NCI-H82 treated with DMSO at 0.1 percent for 48 hours (cell line): Measurements from ENCODE around the gene FUT7.
A peak's percentile ranks its signal among the peaks of the same experiment; 100 is the strongest.
"Not testable (repeated sequence)": the region's sequence is repeated elsewhere in the genome, so short reads cannot be mapped to it uniquely, and the experiment has no call there.

Experiments used
- DNase-seq: peaks from one replicate; lab custom pipeline; 2025; ENCODE audit not compliant: unreplicated experiment; lab: John Stamatoyannopoulos, UW

FUT7 gene

DNA sequence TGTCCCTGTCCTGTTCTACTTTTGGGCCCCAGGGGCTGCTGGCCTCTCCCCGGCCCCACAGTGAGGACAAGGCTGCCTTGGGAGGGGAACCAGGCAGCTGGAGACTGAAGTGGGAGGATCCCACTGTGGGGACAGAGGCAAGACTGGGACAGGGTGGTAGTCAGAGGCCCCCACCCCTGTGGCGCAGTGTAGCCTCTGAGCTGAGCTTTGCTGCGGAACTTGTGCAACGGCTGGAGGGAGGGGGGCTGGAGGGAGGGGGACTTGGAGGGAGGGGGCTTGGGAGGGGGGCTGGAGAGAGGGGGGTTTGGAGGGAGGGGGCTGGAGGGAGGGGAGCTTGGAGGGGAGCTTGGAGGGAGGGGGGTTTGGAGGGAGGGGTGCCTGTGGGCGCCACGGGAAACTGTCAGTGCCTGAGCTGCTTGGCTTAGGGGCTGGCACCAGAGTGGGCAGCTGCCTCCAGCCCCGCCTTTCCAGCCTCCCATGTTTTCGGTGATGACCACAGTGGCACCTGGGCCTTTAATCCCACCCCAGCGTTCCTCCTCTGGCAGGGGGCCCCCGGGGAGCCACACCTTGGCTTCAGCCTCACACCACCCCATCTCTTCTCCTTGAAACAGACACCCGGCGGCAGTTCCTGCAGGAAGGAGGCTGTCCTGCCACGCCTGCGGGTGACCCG lies 2.3 kb upstream of the FUT7 start:
- DNase-seq, result no peak

DNA sequence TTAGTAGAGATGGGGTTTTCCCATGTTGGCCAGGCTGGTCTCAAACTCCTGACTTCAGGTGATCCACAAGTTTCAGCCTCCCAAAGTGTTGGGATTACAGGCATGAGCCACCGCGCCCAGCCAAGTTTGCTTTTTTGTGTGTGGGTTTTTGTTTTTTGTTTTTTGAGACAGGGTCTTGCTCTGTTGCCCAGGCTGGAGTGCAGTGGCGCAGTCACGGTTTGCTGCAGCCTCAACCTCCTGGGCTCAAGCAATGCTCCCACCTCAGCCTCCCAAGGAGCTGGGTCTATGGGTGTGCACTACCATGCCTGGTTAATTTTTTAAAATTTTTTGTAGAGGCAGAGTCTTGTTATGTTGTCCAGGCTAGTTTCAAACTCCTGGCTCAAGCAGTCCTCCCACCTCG lies 1.6 kb upstream of the FUT7 start:
- DNase-seq, result not testable (repeated sequence)

DNA sequence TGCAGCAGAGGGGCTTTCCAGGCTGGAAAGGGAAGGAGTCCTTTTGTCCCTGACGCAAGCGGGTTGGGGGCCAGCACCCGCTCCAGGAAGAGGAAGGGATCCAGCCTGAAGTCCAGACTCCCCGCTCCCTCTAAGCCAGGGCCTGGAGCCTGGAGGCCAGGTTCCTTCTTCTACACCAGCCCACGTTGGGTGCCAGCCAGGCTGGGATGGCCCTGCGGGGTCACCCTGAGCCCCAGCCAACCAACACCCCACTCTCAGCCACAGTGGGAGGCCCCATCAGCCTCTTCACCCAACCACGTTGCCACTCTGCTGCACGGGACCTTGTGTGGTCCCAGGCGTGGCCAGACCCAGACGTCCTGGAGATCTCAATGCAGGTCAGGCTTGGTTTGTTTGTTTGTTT lies 970 bp upstream of the FUT7 start:
- DNase-seq, result no peak

DNA sequence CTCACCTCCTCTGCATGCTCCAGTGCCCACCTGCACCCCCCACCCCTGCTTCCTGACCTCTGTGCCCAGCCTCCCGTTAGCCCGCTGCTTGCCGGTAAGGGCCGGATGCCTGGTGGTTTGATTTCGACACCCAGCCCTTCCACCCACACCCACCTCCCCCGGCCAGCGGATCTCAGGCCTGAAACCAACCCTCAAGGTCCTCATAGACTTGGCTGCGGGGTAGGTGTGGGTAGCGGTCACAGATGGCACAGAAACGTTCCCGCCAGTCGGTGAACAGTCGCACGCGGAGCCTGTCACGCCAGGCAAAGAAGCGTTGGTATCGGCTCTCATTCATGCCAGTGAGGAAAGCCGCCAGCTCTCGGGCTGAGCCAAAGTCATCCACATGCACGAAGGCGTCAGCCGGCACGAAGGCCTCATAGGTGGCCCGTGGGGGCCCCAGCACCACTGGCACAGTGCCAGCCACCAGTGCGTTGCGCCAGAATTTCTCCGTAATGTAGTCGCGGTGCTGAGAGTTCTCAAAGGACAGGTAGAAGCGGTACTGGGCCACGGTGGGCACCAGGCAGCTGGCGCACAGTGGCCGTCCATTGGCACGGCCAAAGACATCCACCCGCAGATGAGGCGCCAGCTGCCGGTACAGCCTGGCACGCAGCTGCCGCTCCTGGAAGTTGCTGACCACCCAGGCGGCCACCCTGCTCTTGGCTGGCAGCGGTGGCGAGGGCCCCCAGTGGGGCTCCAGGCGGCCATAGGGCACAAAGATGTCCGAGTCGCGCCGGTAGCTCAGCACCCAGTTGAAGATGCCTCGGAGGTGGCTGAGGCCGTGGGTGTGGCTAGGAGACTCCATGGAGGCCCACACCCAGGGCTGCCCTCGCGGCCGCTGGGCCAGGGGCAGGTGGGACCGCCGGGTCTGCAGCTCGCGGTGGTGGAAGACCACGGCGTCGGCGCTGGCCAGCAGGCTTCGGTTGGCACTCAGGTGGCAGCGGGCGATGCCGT lies 1.1 kb downstream of the FUT7 start:
- no peak for DNase-seq

DNA sequence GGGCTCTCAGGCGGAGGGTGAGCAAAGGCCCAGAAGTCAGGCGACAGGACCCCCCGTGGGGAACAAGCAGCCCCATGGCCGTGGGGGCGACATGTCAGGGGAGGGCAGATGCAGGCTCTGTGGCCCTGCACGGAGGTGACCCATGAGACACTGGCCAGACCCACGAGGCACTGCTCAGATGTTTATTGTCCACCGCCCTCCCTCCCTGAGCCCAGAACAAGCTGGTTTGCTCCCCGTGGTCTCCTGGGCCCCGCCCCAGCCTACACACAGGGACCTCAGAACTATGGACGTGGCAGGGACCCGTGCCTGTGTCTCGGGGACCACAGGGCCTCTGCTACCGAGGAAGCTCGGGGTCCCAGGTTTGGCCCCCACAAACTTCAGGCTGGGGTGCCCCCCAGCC lies 1.9 kb downstream of the FUT7 start:
- no peak for DNase-seq

DNA sequence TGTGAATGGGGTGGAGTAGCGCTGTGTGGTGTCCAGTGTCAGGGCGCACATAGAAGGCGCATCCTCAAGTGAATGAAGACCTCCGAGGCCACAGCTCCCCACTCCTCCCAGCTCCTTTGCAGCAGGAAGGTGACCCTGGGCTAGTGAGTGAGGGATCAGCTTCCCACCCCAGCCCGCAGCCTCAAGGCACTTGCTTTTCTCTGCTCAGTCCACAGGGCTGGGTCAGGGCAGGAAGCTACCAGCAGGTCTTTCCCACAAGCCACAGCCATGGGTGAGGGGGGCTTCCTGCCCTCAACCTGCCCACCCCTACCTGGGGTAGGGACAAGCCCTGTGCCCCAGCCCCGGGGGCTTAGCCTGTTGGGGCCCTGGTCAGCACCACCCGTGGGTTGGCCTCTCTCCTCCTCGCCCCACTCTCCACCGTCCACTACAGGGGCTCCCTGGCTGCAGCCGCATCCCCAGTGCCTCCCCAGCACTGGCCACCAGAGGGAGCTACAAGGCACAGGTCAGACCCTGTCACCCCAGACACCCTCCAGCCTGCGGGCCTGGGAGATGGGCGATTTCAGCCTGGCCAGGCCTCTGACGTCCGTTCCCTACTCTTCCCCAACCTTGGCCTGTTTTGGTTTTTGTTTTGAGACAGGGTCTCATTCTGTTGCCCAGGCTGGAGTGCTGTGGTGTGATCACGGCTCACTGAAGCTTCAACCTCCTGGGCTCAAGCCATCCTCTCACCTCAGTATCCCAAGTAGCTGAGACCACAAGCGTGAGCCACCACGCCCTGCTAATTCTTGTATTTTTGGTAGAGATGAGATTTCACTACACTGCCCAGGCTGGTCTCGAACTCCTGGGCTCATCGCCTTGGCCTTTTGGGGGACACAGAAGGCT lies 2.6 kb downstream of the FUT7 start:
- DNase-seq, result peak; percentile 32

DNA sequence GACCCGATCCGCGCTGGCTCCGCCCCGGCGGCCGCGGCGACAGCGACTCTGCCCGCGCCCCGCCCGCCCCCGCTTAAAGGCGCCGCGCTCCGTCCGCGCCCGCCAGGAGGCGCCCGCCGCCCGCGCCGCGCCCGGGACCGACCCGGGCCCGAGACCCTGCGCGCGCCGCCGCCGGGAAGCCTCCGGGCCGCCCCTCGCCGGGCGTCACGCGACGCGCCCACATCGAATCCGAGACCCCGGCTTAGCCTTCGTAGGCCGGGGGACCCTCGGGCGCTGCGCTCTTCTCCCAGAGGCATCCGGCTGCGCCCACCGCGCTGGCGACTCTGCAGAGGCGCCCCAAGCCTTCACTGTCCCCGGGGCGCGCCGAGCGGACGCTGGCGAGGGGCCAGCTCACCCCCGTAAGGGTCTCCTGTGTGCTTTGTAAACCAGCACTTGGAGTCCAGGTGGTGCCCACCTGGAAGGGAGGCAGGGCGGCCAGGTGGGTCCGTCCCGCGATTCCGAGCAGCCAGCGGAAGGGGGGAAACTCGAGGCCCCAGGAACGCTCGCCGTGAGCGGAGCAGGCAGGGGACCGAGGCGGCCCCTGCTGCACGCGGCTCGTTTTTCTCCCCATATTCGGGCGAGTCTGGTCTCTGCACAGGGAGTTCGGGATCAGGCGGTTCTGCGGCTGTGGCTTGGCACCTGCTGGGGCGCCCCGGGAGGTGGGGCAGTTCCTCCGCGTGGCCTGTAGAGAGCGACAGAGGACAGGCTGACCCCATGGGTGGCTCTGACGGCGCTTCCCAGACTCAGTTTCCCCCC lies 3.4 kb downstream of the FUT7 start:
- peak; percentile 5 for DNase-seq

DNA sequence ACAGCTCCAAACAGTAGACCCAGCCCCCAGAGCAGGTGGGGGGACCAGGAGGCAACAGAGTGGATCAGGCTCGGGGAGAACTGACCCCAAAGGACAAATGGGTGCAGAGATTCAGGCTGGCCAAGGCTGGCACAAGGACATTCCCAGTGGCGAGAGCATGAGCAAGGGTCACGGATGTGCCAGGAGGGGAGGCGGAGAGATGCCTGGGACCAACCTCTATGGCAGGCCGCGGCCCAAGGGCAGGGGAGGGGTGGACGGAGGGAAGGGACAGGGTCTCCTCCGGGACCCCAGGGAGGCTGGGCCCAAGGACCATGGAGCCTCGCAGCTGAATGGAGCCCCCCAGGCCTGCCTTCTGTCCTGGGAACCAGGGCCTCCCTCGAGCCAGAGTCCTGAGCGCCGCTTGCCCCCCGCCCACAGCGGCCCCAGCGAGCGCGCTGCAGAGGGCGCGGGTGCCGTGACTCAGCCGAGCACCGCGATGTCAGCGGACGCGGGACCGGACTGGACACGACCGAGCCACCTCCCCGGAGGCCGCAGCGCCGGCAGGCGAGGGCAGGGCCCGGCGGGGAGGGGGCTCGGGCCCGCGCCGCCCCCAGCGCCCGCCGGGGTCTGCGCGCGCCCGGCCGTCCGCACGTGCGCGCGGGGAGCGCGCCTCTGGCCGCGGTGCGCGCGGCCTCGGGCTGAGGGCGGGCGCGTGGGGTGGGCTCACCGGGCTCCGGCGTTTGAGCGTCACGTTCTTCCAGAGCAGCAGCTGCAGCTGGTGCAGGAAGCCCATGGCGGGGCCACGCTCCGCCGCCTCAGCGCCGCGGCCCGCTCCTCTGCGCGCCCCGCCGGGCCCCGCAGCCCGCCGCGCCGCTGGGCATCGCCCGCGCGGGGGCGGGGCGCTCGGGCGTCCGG lies 4.3 kb downstream of the FUT7 start, which contains the start of gene ABCA2:
Gene ABCA2 (minus strand): TSS at position 869 of the 894 bp plus-strand sequence. CDS start 97 bp downstream, at position 772.
- no peak for DNase-seq

DNA sequence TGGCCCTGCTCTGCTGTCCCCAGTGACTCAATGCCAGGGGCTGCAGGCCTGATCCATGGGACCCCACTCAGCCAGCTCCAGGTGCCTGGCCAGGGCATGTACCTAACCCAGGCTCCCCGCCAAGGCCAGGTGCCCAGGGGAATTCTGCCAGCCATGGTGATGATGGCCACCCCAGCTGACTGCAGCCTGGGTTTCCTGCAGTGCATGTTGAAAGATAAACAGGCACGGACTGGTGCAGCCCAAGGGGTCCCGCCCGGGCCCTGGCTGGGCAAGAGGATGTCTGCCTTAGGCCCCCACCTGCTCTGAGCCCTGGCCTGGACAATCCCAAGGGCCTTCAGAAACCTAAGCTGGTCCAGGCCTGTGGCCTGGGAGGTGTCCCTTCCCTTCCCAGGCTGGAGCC lies 5.1 kb downstream of the FUT7 start:
- DNase-seq, result no peak

DNA sequence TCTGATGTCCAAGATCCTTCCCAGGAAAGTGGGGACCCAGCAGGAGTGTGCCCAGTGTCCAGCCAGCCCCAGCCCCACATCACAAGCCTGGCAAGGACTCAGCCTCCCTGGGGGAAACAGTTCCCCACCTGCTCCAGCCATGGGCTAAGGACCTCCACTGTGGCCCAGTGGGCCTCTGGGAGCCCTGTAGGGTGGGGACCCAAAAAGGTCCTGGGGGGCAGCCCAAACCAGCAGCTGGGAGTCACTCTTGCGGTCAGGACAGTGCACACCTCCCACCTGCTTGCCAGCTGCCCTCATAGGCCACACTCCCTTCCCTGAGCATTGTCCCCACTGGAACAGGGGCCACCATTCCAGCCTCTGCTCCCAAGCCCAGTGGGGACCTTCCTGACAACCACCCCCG lies 5.5 kb downstream of the FUT7 start:
- DNase-seq, result no peak

DNA sequence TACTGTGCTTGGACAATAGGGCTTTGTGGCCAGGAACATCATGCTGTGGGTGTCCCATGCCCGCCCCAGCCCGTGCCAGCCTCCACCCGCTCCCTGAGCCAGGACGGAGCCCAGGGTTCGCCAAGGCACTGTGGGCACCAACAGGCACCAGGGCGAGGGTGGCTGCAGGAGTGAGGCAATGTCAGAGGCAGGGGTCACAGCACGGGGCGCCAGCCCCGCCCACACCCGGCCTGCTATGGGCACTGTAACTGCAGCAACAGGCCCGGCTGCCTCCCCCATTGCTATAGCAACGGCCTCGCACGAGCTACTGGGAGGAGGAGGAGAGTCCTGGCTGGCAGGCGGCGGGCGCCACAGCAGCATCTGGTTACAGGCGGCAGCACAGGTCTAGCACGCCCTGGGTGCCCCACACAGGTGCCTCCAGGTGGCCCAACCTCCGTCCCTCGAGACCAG lies 6.3 kb downstream of the FUT7 start:
- DNase-seq, result no peak

DNA sequence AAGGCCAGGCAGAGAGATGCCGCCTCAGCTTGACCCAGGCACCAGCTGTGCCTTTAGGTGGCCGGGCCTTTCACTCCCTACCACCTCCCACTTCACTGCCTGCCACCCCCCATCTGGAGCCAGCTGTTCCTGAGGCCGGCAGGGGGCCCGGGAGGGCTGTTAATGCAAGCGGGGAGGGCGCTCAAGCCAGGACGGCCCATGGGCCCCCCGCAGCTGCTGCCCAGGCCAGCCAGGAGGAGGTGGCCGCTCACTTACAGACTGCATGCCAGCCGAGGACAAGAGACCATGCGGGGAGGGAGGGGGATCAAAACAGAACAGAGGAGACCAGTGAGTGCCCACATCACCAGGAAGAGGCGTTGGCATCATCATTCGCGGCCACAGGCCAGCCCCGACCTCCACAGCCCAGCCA lies 8.3 kb downstream of the FUT7 start:
- no peak for DNase-seq

DNA sequence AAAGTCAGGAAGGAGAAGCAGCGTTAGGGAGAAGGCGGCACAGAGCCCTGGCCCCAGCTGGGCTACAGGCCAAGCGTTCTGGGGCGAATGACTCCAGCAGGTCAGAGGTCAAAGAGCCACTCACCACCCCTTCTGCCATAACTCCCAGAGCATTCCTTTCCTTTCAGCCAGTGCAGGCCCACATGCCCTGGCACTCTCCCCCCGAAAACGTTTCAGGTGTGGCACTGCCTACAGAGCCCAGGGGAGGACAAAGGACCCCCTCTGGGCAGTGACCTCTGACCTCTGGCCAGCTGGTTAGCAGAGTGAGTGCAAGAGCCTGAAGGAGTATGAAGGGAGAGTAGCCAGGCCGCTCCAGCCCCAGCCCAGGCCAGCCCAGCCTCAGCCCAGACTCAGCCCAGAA lies 8.7 kb downstream of the FUT7 start:
- no peak for DNase-seq

DNA sequence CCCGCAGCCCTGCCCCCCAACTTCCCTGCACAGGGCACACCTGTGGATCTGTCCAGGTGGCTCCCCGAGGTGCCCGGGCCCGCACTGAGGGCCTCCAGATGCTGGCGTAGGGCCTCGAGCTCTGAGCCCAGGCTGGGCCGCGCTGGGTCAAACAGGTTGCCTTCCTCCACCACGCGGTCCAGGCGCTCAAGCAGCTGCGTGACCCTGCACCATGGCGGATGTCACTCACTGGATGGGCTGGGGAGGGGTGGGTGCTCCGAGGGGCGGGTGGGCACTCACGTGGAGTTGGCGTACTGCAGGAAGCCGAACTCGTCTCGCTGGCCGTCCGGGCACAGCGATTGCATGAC lies 9.3 kb downstream of the FUT7 start:
- DNase-seq, result no peak

DNA sequence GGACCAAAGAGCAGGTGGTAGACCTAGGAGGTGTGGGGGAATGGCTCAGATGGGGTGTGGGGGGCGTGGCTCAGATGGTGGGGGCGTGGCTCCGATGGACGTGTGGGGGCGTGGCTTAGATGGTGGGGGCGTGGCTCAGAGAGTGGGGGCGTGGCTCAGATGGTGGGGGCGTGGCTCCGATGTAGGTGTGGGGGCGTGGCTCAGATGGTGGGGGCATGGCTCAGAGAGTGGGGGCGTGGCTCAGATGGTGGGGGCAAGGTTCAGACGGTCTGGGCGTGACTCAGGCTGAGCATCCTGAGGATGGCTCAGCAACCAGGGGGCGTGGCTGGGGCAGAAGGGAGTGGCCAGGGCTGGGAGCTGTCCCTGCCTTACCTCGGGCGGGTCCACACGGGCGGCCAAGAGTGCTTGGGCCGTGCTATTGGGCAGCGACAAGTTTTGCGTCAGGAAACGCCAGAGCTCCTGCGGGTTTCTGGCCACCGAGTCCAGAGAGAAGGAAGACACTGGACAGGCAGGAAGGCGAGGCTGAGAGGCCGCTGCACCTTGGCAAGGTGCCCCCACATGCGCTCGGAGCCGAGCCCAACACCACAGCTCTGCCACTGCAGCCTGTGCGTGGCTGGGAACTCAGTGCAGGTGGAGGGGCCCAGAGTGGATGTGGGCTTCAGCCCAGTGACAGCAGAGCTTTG lies 9.8 kb downstream of the FUT7 start:
- no peak for DNase-seq

DNA sequence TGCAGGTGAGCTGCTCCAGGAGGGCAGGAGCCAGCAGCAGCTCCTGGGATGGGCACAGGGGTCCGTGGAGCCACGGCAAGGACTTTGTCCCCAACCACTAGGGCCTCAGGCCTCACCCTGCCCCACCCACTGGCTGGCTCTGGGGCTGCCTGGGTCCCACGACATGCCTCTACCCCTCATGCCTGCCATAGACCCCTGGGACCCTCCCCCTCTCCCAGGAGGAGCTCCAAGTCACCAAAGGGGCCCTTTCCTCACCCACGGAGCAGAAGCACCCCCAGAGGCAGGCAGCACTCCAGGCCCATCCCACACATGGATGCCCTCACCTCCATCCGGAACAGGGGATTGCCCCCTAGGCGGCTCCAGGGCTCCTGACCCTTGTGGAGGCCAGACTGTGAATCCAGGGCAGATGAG lies 10.3 kb downstream of the FUT7 start:
- DNase-seq, result no peak

DNA sequence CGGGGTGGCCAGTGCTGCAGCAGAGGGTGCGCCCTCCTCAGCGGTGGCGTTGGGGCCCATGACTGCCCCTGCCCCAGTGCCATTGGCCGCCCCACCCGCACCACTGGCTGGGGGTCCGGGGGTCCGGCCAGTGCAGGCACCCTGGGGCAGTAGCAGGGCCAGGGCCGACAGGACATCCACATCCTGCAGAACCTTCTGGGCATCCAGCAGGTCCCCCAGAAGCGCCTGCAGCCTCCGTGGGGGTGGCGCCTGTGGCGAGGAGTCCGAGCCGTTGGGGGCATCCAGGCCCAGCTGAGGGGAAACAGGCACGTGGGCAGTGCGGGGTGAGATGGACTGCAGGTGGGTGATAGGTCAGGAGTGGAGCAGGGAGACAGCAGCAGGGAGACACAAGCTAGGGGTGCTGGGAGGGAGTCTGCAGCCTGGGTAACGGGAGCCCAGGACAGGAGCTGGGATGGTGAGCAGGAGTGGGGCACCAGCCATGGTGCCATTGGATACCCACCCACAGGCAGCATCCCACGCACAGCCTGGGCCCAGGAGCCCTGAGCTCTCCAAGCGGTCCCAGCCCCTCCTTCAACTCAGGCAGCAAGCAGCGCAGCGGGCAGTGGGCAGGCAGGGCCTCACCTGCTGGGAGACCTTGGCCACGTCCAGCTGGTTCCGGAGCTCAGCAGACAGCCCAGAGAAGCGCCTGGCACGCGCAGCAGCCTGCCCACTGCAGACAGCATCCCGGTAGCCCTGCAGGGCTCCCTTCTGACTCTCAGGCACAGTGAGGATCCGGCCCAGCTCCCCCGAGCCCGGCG lies 10.9 kb downstream of the FUT7 start:
- no peak for DNase-seq
